Measurements from ENCODE around the gene HOXB3.

DNA sequence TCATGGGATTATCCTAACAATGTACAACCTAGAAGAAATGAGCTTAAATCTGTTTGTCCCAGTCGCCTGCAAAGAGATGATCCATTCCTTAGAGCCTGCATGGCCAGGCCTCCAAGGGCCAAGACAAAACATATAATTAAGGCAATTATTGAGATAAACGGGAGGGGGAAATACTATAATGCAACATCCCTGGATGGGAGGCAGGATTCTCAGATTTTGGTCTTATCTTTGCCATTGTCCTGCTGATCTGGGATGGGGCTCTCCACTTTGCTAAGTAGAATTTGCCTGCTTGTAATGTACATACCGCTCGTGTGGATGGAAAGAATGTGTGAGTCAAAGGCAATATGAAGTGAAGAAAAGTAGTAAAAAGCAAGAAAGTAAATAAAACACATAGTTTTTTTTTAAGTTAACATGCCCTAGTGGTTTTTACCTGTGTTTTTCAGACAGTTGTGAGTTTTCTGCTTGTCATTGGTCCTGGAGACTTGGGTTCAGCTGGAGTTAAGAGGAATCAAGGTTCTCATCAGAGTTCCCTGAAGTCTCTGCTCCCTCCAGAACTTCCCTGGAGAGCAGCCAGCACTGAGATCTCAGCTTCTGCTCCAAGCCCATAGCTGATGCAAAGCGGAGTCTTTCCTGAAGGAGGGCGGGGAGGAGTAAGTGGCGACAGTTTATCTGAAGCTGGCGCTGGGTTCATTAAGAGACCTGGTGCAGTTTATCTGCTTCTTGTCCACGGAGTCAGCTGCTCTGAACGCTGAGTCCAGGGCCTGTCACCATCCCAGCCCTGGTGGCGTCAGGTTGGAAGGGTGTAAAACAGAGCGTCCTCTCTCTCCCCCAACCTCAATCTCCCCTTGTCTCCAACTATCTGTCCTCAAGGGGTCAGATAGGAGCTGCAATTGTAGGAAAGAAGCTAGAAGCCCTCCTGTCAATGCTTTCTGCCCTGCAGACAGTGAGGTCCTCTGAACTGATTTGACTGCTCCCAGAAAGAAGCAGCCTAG, 89.3 kb downstream of the HOXB3 start:
- TF ChIP-seq, protein P1, sequence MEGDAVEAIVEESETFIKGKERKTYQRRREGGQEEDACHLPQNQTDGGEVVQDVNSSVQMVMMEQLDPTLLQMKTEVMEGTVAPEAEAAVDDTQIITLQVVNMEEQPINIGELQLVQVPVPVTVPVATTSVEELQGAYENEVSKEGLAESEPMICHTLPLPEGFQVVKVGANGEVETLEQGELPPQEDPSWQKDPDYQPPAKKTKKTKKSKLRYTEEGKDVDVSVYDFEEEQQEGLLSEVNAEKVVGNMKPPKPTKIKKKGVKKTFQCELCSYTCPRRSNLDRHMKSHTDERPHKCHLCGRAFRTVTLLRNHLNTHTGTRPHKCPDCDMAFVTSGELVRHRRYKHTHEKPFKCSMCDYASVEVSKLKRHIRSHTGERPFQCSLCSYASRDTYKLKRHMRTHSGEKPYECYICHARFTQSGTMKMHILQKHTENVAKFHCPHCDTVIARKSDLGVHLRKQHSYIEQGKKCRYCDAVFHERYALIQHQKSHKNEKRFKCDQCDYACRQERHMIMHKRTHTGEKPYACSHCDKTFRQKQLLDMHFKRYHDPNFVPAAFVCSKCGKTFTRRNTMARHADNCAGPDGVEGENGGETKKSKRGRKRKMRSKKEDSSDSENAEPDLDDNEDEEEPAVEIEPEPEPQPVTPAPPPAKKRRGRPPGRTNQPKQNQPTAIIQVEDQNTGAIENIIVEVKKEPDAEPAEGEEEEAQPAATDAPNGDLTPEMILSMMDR (IDR thresholded peaks at IDR 0.05) = peak in 3 of 4 experiments; percentile 20 to 37 (median 33)
- no peak for TF ChIP-seq POLR2A (IDR thresholded peaks at IDR 0.05)
